HG03159 (cell line): ENCODE data around the gene HOXC10.

Experiments
- ATAC-seq: cut with Tn5 transposase; IDR thresholded peaks from one replicate; pipeline ENCODE4 v1.9.1; 2021; ENCODE audit warnings: mild to moderate bottlenecking, moderate library complexity; ENCODE audit not compliant: unreplicated experiment

Gene HOXC10

DNA sequence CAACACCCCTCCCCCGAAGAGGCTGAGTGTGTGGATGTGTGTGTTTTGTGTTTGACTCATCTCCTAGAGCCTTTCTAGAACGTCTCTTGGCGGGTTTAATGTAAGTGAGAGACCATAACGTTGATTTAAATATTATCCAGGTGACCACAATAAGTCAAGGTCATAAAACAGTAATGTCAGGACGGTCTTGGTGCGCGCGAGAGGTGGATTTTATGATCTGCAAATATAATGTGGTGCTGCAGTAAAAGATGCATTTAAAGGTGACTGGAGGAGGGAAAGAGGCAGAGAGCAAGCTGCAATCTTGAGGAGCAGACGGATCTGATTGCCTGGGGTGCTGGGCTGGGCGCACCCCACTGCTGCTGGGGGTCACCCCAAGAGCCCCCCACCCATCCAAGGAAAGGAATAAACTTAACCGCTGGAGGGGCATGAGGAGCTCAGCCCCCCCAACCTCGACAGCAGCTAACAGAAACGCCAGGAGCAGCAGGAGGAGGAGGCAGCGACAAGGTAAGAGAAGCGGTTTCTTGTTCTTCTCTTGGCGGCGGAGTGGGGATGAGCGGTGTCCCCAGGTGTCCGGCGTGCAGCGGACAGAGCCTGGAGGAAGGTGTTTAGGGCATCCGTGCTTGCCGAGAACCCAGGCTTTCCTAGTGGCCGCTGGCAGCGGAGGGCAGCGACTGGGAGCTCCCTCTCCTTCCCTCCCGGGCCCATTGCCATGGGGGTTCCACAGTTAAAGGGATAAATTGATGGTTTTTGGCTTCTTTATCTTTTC is 5.5 kb downstream of the HOXC10 start:
- no peak for ATAC-seq

DNA sequence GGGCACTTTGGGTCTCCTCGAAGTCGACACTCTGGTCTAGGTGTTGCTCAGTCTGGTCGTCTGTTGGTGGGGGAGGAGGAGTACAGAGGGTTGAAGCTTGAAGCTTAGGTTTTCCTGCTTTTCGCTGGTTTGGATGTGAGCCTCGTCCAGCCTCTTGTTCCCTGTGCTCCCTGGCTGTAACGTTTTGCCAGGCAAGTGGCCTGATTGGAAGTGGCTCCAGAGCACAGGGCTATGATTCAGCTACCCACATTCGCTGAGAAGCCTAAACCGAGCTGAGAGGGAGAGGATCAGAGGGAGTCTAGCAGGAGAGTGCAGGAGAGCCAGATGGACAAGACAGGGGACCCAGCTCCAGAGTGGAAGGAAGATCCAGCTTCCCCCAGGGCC is 6.1 kb downstream of the HOXC10 start:
- no peak for ATAC-seq

DNA sequence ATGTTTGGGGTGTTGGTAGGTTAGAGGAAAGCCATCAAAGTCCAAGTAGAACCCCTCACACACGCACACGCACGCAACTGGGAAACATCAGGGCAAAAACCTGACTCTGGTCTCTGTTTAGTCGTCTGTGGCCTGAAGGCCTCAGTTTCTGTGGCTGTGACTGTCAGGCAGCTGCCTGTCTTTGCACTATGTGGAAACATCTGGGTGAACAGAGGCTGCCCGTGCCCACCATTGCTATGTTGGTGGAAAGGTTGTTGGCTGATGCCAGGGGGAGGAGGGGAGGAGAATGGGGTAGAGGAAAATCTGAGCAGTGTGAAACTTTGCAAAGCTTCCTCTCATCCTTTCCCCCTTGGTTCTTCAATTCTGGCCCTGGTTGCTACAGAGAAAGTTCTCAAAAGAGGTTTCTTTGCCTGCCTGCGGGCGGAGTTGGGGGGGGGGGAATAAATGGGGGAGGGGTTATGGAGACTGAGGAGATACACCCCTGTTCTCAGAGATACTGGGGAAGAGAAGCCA is 7.5 kb downstream of the HOXC10 start:
- no peak for ATAC-seq

DNA sequence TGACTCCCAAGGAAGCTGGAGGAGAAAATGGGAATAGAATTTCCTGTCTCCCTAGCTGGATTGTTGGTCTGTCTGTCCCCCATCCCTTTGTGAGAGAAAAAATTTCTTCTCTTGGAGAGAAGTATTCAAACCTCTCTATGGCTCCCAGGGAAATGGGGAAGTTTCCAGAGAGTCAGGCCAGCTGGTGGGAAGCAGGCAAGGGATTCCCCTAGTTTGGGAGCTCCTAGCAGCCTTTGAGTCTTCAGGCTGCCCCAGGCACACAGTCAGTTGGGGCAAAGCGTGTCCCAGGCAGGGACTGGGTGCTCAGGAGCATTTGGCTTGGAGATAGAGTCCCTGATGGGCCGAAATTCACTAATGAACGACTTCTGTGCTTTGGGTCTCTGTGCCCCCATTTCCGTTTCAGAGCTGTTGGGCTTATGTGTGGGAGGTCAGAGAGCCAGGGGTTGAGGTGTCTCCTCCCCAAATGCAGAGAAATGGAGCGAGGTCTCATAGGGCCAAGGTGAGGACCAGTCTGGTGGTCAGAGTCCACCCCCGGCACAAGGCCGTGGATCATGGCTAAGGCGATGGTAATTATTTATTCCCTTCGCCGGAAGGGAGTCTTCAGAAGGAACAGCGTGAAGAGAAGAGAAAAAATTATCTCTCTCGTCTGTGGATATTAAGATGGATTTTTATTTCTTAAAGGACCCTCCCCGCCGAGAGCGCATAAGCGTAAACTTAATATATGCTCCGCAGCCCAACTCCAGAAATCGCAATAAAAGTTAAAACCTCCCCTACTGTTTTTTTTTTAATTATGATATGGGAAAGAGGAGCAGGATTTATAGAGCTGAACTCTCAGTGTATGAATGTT is 8.4 kb downstream of the HOXC10 start:
- ATAC-seq: no peak

DNA sequence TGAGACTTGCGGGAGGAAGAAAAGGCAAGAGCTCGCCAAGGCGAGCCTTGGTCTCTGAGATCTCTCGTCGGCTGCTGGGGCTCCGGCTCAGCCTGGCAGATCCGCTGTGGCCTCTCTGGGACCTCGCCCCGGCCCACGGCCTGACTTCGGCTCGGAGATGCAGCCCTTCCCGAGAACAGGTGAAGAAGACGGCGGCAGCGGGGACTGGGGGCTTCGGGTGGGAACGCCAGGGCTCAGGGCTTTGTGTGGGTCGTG is 9.0 kb downstream of the HOXC10 start:
- no peak for ATAC-seq

- ATAC-seq: no peak
Observed at GRCh38 chr12:53994264-53995001, 9.5 kb downstream of the HOXC10 start.

DNA sequence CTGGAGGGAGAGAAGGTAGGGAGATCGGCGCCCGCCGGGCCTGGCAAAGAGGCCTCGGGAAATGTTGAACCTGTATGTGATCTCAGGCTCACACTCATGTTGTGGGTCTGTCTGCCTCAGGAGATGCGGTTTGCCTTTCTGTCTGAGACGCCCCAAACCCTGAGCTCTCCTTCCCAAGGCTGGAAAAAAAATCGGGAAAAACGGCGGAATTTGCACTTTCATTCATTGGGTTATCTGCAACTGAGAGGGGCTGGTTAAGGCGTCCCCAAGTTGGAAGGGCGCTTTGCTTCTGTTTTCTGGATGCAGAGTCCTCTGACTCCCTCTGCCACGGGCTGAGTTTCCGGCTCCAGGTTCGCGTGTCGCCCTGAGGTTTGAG is 10.0 kb downstream of the HOXC10 start:
- no peak for ATAC-seq

DNA sequence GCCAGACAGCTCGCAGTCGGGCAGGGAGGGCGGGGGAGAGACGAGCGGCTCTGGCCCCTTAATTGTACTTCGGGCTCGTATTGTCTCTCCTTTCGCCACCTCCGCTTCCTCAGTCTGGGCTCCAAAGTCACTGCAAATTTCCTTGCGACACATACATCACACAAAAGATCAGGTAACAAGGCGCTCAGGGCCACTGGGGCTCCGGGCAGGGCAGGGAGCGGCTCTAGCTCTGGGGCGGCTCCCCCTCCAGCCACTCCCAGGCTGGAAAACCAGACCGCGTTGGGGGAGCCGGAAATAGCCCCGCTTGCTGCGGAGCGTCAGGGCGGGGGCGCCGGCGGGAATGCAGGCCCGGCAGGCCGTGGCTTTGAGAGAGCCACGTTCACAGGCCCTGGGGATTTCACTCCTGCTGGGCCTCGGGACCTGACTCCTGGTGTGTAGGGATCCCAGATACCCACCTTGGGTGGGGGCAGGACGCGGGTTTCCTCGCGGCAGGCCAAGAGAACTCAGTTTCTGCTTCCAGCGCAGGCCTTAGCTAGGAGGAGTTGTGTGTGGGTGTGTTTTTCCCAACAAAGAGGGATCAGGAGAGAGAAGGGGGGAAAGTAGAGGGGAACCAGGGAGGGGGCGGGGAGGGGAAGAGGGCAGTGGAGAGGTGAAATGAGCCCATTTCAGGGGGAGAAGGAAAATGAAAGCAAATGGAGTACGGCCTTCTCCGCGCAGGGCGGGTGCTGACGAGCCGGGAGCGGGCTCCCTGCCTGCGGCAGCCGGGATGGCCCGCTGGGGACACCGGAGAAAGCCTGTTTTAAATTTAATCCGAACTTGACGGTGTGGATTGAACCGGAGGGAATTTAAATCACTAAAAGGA is 10.7 kb downstream of the HOXC10 start:
- no peak for ATAC-seq

DNA sequence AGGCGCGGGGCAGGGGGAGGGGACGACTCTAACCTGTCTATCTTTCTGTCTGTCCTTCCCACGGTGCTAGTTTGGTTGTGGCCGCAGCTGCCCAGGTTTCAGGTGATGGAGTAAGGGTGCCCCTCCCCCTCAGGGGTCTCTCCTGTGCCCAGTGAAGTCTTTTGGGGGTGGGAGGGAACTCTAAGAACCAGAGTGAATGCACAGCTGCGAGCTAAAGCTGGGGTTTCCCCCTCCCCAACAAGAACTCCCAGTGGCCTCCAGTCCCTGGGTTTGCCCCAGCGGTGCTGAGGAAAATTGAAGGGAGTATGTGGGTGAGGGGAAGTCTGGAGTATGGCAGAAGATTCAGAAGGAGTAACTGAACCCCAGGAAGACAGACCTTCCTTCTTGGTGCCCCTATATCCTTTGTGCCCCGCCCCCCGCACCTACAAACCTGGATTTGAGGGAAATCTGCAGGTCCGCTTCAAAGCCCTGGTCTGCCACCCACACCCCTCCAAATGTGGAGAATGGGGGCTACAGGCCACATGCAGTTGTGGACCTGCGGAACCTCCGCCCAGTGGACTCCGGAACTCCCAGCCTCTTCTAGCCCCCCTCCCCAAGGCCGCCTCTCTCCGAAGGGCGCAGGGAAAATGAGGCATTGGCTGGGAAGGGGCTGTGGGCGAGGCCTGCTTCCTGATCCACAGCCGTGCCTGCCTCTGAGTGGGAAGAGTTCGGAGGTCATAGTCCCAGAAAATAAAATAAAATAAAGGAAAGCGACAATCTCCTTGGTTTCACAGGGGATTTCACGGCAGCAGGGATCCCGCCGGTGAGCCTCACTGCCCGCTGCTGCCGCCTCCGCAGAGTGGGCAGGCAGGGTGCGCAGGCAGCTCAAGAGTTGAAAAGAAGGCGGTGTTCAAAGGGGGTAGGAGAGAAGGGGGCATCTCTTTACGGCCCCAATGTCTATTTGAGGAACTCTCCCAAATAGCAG is 11.6 kb downstream of the HOXC10 start:
- no peak for ATAC-seq

DNA sequence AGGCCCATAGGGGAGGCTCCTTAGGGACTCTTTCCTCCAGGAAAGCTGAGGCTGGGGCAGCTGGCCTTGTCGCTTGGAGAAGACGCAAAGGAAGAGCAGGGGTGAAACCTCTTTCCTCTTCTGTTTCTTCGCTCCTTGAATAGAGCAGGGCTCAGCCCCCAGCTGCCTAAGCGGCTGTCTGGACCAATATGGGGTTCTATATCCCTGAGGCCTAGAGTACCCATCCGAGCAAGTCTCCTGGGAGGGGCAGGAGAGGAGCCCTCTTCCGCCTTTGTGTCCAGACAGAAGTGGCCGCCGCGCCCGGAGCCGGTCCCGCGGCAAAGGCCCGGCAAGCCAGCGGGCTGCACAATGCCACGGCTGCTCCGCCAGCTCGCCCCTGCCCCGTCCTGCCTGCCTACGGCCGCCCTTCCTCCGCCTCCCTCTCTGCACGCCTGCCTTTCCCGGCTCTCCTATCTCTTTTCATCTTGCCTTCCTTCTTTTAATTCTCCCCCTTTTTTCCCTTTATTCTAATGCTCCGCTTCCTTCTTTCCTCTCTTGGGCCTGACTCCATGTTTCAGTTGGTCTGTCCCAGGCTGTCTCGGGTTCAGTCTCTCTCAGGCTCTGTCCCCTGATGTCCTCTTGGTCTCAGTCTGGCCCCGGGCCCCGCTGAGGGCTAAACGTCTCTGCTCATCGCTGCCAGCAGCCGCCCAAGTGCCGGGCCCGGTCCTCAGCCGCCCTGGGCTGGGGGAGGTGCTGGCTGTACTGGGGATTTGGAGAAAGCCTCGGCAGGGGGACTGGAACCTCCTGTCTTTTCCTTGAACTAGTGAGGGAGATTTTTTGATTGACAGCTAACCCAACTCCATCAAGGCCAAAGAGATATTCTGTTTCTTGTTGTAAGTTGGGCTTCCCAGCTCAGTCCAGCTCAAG is 12.5 kb downstream of the HOXC10 start:
- no peak for ATAC-seq

DNA sequence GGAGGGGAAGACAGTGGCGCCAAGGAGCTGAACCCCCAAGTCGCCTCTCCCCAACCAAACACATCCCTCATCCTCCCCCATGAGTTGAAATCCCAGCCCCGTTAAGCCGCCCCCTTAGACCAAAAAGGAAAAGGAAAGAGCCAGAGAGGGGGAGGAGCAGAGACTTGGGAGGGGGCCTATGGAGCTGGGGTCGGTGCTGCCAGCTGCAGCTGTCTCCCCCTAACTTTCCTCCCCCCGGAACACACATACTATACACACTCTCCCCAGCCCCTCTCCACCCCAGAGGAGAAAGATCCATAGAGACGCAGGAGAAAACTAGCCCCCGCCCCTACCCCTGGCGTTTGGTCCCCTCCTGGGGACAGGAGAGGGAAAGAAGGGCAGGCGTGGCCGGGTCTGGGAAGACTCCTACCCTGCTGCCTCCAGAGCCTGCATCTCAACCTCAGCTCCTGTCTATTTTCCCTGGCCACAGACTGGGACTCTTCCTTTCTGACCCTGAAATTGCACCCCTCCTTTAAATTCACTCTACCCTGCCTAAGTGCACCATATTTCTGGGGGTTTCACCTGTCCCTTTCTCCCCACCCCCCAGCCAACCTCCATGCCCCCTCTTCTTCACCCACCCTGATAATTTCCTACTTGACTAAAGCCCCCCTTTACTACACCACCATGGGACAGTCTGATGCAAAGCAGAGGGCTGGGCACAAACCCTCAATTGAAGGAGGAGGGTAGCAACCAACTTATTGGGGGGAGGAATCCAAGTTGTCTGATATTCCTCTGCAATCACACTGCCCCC is 13.4 kb downstream of the HOXC10 start:
- ATAC-seq: no peak

GRCh38 chr12:53998900-53999236 is 13.9 kb downstream of the HOXC10 start:
- no peak for ATAC-seq

GRCh38 chr12:53999559-54000115 is 14.7 kb downstream of the HOXC10 start:
- ATAC-seq: no peak

DNA sequence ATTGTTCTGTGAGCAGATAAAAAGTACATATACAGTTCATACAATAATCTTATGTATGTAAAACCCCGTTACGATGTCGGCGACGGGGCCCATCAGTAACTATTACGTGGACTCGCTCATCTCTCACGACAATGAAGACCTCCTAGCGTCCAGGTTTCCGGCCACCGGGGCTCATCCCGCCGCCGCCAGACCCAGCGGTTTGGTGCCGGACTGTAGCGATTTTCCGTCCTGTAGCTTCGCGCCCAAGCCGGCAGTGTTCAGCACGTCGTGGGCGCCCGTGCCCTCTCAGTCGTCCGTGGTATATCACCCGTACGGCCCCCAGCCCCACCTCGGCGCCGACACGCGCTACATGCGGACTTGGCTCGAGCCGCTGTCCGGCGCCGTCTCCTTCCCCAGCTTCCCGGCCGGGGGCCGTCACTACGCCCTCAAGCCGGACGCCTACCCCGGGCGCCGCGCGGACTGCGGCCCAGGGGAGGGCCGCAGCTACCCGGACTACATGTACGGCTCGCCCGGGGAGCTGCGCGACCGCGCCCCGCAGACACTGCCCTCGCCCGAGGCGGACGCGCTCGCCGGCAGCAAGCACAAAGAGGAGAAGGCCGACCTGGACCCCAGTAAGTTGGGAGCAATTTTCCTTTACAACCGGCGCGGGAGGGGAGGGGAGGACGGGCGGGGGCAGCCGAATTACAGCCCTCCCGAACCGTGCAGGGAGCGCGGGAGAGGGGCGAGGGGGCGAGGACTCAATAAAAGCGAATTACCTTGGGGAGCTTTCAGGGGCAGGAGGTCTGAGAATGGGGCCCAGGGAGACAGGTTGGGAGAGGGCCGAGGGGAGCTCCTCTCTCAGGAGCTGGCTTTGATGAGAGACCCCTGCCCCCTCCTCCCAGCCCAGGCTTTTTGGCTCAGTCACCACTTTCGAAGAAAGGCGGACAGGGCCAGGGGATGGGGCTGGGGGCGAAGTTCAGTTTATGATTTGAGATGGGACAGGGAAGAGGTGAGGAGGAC is 15.5 kb downstream of the HOXC10 start, which contains the start of gene HOXC9:
HOXC9 (plus strand) TSS at position 46 of the 999 bp plus-strand sequence; CDS start at position 74, 28 bp downstream.
- ATAC-seq: no peak

- ATAC-seq: no peak
Observed at GRCh38 chr12:54001283-54002187, 16.6 kb downstream of the HOXC10 start.
